ENCODE data around the gene RGPD8.
"Not testable (repeated sequence)": the region's sequence is repeated elsewhere in the genome, so short reads cannot be mapped to it uniquely, and the experiment has no call there.

RGPD8 gene

DNA sequence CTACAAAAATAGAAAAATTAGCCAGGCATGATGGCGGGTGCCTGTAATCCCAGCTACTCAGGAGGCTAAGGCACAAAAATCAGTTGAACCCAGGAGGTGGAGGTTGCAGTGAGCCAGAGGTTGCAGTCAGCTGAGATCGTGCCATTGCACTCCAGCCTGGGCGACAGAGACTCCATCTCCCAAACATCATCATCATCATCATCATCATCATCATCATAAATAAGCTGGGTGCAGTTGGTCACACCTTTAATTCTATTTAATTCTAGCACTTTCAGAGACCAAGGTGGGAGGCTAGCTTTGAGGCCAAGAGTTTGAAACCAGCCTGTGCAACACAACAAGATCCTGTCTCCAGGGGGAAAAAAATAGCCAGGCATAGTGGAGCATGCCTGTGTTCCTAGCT, 8.9 kb downstream of the RGPD8 start:
- H3K4me1 Mint-ChIP-seq; DNase-seq; H3K36me3 Mint-ChIP-seq; H3K9me3 Mint-ChIP-seq; H3K4me3 Mint-ChIP-seq; H3K27ac Mint-ChIP-seq; ATAC-seq (replicated peaks); H3K27me3 Mint-ChIP-seq: not testable (repeated sequence)

DNA sequence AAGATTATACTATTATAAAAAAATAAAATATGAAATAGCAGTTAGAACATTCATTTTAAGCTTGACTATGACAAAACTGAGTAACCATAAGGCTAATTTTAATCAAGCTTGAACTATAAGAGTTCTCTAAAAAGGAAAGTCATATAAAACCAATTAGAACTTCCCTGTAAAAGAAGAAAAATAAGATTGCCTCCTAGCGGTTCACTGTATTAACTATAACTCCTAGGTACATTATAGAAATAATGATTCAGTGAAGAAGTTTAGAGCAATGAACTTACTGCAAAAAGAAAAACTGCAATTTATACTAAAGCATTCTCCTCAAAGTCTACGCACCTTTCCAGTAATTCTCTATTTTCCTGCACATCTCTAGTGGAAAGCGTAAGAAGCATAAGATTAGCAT, 16.6 kb downstream of the RGPD8 start:
- not testable (repeated sequence) for H3K9me3 Mint-ChIP-seq; H3K27me3 Mint-ChIP-seq; H3K4me3 Mint-ChIP-seq; H3K4me1 Mint-ChIP-seq; DNase-seq; H3K27ac Mint-ChIP-seq; ATAC-seq (replicated peaks); H3K36me3 Mint-ChIP-seq

DNA sequence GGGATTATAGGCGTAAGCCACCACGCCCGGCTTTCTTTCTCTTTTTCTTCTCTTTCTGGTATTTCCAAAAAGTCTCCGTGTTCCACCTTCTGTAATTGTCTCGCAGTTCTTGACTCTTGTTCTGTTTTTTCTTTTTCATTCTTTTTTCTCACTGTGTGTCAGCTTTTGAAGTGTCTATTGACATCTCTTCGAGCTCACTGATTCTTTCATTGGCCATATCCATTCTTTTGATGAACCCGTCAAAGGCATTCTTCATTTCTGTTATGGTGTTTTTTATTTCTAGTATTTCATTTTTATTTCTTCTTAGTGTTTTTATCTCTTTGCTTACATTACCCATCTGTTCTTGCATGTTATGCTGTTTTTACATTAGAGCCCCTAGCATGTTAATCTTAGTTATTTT, 73.4 kb downstream of the RGPD8 start:
- not testable (repeated sequence) for H3K27me3 Mint-ChIP-seq; H3K9me3 Mint-ChIP-seq; H3K36me3 Mint-ChIP-seq; H3K4me1 Mint-ChIP-seq; H3K27ac Mint-ChIP-seq; ATAC-seq (replicated peaks); DNase-seq; H3K4me3 Mint-ChIP-seq

DNA sequence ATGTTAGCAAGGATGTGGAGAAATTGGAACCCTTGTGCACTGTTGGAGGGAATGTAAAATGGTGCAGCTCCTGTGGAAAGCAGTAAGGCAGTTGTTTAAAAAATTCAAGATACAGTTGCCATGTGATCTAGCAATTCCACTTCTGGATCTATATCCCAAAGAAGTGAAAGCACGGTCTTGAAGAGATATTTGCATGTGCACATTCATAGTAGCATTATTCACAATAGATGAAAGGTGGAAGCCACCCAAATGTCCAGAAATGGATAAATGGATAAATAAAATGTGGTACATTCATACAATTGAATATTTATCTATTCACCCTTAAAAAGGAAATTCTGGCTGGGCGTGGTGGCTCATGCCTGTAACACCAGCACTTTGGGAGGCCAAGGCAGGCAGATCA, 79.1 kb downstream of the RGPD8 start:
- H3K4me3 Mint-ChIP-seq; H3K27me3 Mint-ChIP-seq; H3K9me3 Mint-ChIP-seq; H3K36me3 Mint-ChIP-seq; DNase-seq; ATAC-seq (replicated peaks); H3K27ac Mint-ChIP-seq: not testable (repeated sequence)
- H3K4me1 Mint-ChIP-seq: peaks cover 5 to 11% of the 10 kb centered on the region in 2 donors

DNA sequence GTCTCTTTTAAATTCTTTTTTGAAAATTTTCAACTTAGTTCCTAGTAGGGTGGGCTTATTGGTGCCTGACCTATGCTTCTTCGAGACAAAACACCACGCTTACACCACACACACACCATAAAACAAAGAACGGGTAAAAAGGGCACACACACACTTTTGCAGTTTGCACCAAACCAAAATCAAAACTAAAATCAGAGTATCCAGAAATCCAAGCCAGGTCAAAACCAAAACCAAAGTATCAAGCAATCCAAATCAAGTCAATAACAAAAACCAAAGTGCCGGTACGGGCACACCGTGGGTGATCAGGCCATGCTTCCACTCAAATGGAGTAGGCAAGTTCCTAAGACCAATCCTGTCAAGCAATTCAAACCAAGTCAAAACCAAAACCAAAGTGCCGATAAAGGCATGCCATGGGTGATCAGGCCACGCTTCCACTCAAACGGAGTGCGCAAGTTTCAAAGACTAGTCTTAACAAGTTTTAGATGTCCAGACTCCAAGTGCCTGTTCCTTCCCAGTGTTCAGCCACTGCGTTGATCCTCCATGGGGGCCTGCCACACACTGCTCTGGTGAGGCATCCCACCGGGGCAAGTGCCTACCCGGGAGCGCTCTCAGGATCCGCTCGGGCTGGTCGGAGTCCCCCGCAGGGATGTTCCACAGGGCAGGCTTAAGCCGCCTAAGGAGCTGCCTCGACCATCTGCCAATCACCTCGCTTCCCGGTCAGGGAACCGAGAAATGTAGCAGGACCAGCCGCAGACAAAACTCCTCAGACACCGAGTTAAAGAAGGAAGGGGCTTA, 80.4 kb downstream of the RGPD8 start:
- H3K36me3 Mint-ChIP-seq; H3K4me3 Mint-ChIP-seq; H3K27ac Mint-ChIP-seq; H3K27me3 Mint-ChIP-seq; H3K9me3 Mint-ChIP-seq; ATAC-seq (replicated peaks); DNase-seq: not testable (repeated sequence)
- peaks cover 5 to 11% of the 10 kb centered on the region in 2 donors for H3K4me1 Mint-ChIP-seq

DNA sequence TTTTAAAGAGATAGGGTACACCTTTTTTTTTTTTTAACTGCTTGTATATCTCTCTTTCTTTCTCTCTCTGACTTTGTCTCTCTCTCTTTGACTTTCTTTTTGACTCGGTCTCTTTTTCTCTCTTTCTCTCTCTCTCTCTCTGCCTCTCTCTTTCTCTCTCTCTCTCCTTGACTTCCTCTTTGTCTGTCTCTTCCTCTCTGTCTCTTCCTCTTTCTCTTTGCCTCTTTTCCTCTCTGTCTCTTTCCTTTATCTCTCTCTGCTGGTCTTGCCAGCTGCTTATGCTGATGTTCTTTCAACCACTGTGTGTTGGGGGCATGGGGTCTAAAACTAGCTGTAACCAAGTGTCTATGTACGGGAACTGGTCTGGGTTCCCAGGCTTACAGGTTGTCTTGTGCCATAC, 81.2 kb downstream of the RGPD8 start:
- H3K9me3 Mint-ChIP-seq; ATAC-seq (replicated peaks); H3K27me3 Mint-ChIP-seq; H3K27ac Mint-ChIP-seq; H3K4me3 Mint-ChIP-seq; DNase-seq; H3K36me3 Mint-ChIP-seq: not testable (repeated sequence)
- H3K4me1 Mint-ChIP-seq: peaks cover 5 to 11% of the 10 kb centered on the region in 2 donors

DNA sequence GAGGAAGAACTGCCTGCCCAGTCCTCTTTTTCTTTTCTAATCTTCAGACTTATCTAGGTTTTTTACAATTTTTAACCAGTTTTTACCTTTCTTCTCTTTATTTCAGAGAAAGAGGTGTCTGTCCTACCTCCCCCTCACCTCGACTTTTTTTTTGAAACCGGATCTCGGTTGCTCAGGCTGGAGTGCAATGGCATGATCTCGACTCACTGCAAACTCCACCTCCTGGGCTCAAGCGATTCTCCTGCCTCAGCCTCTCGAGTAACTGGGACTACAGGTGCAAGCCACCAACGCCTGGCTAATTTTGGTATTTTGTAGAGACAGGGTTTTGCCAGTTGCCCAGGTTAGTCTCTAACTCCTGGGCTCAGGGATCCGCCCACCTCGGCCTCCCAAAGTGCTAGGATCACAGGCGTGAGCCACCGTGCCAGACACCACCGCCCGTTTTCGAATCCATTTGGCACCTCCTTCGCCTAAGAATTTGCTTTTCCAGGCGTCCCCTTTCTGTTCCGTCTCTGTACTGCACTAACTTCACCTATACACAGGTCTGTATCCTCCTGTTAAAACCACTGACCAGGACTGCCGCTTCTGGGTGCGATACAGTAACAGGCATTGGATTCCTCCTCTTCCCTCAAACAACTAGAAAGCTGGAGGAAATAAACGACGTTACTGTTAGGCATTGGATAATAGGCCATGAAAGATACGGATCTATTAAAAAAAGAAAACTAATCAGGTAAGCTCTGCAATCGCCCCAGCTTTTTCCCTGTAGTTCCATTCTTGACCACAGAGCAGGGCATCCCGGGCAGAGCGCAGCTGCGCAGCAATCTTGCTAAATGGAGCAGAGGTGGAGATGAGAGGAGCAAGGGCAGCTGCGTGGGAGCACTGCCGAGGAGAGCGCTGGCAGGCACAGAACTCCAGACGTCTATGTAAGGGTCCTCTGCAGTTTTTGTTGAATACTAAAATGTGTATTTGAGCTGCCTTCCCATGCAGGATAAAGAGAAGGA, 88.1 kb downstream of the RGPD8 start:
- Mint-ChIP-seq H3K4me1 (no peaks in the 10 kb centered on the region), H3K27me3 (no peaks in the 10 kb centered on the region), H3K9me3 (peaks cover 2 to 7% of the 10 kb centered on the region in 2 donors), H3K4me3 (no peak overlapping the region), H3K27ac (no peak overlapping the region), H3K36me3 (peaks cover 0 to 3% of the 10 kb centered on the region in 2 donors)
- DNase-seq: no peak
- ATAC-seq (replicated peaks): no peak

DNA sequence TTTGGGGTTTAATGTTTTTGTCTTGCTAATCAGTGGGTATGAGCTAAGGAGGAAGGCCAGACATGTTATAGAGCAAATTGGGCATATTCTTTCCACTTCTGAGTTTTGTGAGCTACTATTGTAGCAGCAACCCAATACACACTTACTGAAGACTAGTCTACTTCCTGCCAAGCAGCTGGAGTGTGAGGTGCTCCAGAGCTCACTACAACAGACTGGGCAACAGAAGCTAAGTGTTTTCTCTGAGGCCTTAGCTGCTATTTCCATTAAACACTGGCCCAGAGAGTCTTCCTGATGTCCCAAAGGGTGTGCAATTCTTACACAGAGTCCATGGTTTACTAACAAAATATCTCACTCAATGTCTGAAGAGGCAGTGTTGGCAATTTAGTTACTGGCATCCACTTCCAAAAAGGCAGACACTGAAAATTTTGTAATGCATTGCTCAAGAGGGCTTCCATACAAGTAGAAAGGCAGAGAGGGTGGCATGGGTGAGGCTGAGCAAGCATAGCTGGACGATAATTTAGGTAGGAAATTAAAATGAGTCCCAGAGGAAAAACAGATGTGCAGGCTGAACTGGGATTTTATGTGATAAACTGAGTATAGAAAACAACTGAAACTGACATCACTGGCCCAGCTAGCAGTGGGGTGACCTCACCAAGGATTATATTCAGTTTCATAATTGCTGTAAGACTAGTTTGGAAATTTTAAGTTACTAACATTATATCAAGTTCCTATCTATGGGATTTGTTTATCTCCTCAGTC, 89.4 kb downstream of the RGPD8 start:
- H3K27me3 Mint-ChIP-seq: no peaks in the 10 kb centered on the region
- no peak for ATAC-seq (replicated peaks)
- H3K27ac Mint-ChIP-seq: no peak overlapping the region

DNA sequence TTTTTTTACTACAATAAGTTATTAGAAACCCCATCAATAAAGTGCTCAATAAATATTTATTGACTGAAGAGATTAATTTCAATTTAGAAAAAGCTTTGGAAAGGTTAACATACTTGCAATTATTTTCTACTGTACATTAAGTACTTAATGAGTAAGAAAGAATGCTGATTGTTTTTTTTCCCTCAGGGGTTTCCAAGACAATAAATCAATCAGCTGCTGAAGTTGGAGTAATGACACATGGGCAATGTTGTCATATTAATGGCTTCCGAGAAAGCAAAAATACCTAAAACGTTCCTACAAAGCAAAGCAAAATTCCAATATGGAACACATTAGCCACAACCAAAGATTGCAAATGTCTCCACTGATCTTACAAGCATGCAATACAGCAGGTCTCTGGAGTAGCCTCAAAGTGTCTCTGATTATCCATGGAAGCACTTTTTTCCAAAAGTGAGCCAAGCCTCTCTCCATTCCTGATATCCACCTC, 91.3 kb downstream of the RGPD8 start:
- no peaks in the 10 kb centered on the region for H3K27me3 Mint-ChIP-seq
- no peak overlapping the region for H3K27ac Mint-ChIP-seq
- DNase-seq (no peak), ATAC-seq (replicated peaks) (no peak)
- no peak overlapping the region for H3K4me3 Mint-ChIP-seq
- H3K9me3 Mint-ChIP-seq: peaks cover 2 to 7% of the 10 kb centered on the region in 2 donors
- H3K36me3 Mint-ChIP-seq: peaks cover 0 to 3% of the 10 kb centered on the region in 2 donors
- no peaks in the 10 kb centered on the region for H3K4me1 Mint-ChIP-seq

More for the DNA sequence above, 89.4 kb downstream of the RGPD8 start:
- H3K9me3 Mint-ChIP-seq: peaks cover 2 to 7% of the 10 kb centered on the region in 2 donors
- DNase-seq: no peak
- no peaks in the 10 kb centered on the region for H3K4me1 Mint-ChIP-seq
- no peak overlapping the region for H3K4me3 Mint-ChIP-seq
- H3K36me3 Mint-ChIP-seq: peaks cover 0 to 3% of the 10 kb centered on the region in 2 donors

DNA sequence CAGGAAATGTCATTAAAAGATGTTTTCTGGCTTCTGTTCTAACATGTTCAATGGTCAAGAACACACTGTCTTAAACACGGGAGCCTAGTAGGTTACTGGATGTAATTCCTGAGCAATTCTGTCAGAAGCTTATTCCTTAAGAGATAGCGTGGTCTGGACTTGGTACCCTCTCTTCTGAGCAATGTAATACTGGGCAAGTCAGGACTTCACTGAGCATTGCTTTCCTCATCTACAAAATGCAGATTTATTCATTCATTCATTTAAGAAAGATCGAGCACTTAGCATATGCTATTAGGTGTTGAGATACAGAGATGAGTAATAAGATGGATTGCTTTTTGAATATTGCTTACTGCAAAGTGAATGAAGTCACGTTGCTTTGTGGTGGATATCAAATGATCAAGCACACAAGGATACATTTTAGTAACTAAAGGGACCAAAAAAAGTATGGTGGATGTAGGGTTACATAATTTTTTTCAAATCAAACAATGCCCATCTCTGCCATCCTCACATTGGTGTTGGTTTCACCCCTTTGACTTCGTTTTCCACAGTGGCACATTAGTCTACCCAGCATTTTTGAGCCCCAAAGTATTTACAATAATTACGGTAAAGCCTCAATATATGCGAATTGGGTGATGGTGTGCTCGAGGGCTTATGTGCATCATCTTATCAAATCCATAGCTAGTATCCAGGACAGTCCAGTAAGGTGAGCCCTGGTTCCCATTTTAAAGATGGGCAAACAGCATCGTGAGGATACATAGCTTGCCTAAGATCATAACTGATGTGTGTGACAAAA, 92.8 kb downstream of the RGPD8 start:
- no peak for DNase-seq
- ATAC-seq (replicated peaks): no peak

DNA sequence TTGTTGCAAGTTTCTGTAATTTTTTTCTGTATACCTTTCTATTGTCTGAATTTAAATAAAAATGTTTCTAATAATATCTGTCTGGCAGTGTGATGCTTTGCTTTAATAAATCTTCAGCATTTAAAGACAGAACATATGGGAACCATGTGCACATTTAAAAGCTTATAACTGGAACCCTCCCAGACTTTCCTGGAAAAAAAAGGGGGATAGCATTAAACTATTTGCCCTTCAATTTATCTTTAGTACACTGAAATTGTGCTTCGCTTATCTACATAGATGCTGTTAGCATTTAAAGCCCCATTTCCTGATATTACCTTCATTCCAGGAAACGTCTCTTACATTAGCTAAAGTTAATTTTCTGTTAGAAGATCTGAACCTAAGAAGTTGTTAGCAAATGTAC, 93.5 kb downstream of the RGPD8 start:
- H3K27me3 Mint-ChIP-seq: no peaks in the 10 kb centered on the region
- H3K4me3 Mint-ChIP-seq: no peak overlapping the region
- H3K4me1 Mint-ChIP-seq: no peaks in the 10 kb centered on the region
- no peak for DNase-seq
- H3K9me3 Mint-ChIP-seq: no peaks in the 10 kb centered on the region
- H3K27ac Mint-ChIP-seq: no peak overlapping the region
- no peaks in the 10 kb centered on the region for H3K36me3 Mint-ChIP-seq
- no peak for ATAC-seq (replicated peaks)

More for the DNA sequence above, 92.8 kb downstream of the RGPD8 start:
- no peak overlapping the region for H3K4me3 Mint-ChIP-seq
- no peaks in the 10 kb centered on the region for H3K27me3 Mint-ChIP-seq
- H3K36me3 Mint-ChIP-seq: peaks cover 0 to 2% of the 10 kb centered on the region in 2 donors
- no peaks in the 10 kb centered on the region for H3K4me1 Mint-ChIP-seq
- H3K9me3 Mint-ChIP-seq: no peaks in the 10 kb centered on the region
- no peak overlapping the region for H3K27ac Mint-ChIP-seq

DNA sequence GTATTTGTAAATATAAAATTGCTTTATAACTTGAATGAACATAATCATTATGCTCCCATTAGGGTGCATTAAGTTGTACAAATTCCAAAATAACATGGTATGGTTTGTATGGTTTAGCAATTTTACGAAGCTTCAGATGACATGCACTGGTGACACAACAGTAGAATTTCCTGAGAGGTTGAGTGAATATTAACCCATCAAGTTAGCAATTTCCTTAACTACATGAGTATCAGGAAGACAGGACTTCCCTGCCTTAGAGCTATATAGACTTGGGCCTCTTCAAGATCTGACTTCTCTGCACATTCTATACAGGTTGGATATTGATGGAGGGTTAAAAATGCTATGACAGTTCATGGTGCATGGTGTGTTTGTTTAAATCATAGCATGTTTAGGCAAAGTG, 97.8 kb downstream of the RGPD8 start:
- no peak for ATAC-seq (replicated peaks)

DNA sequence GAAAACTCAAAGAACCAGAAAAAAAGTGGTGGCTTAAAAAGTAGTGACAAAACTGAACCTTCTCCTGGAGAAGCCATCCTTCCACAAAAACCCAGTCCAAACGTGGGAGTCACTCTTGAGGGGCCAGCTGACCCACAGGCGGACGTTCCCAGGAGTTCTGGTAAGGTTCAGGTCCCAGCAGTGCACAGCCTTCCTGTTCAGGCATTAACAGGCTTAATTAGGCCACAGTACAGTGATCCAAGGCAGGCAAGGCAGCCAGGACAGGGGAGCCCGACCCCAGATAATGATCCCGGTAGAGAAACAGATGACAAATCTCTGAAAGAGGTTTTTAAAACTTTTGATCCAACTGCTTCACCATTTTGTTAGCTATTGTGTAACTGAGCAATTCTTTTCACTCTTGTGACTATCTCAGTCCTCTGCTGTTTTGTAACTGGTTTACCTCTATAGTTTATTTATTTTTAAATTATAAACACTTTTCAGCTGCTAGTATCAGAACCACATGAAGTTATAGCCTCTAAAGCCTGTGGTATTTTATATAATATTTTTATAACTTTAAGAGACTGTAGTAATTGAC, 101.2 kb downstream of the RGPD8 start:
- Mint-ChIP-seq H3K36me3 (peaks cover 12 to 14% of the 10 kb centered on the region in 2 donors), H3K9me3 (no peaks in the 10 kb centered on the region), H3K4me3 (no peak overlapping the region), H3K4me1 (no peaks in the 10 kb centered on the region), H3K27me3 (no peaks in the 10 kb centered on the region), H3K27ac (no peak overlapping the region)
- no peak for DNase-seq
- no peak for ATAC-seq (replicated peaks)

More for the DNA sequence above, 97.8 kb downstream of the RGPD8 start:
- Mint-ChIP-seq H3K27ac (no peak overlapping the region), H3K4me1 (no peaks in the 10 kb centered on the region), H3K4me3 (no peak overlapping the region), H3K36me3 (peaks cover 0 to 5% of the 10 kb centered on the region in 2 donors), H3K9me3 (no peaks in the 10 kb centered on the region), H3K27me3 (no peaks in the 10 kb centered on the region)
- no peak for DNase-seq

All from stimulated activated naive B cell treated with anti-CD40 and anti-IgM and Interleukin-4, amounts not matched to agents 10 μg/mL and 1 μg/mL and 100 μg/mL, for 72 hours (primary cell).